GM19452 (cell line): Measurements from ENCODE around the gene MRPL34.
A peak's percentile ranks its signal among the peaks of the same experiment; 100 is the strongest.
"Not testable (repeated sequence)": the region's sequence is repeated elsewhere in the genome, so short reads cannot be mapped to it uniquely, and the experiment has no call there.

ENCODE experiments used
- ATAC-seq: cut with Tn5 transposase; IDR thresholded peaks from one replicate; pipeline ENCODE4 v1.9.1; 2021; ENCODE audit not compliant: unreplicated experiment

The MRPL34 gene

GRCh38 chr19:17305517-17306284 lies at the start of gene MRPL34:
Gene MRPL34 (plus strand): TSS chr19:17305872. CDS start chr19:17305893, 21 bp downstream.
- ATAC-seq = peak; percentile 59

- ATAC-seq = no peak
Measured at GRCh38 chr19:17256130-17256529, 49.5 kb upstream of the MRPL34 start.

GRCh38 chr19:17259118-17259780 lies 46.4 kb upstream of the MRPL34 start:
- no peak for ATAC-seq

- ATAC-seq = no peak
Measured at GRCh38 chr19:17259934-17260333, 45.7 kb upstream of the MRPL34 start.

GRCh38 chr19:17260842-17261325 lies 44.8 kb upstream of the MRPL34 start:
- ATAC-seq = peak; percentile 66

GRCh38 chr19:17262557-17262956 lies 43.1 kb upstream of the MRPL34 start:
- ATAC-seq = no peak

- no peak for ATAC-seq
Measured at GRCh38 chr19:17263712-17264640, 41.7 kb upstream of the MRPL34 start.

GRCh38 chr19:17264641-17264979 lies 41.1 kb upstream of the MRPL34 start, which contains the start of gene USHBP1:
Gene USHBP1 (minus strand): TSS chr19:17264745. CDS start chr19:17264299, 446 bp downstream.
- no peak for ATAC-seq

- no peak for ATAC-seq
Measured at GRCh38 chr19:17266026-17266425, 39.6 kb upstream of the MRPL34 start.

- peak; percentile 11 for ATAC-seq
Measured at GRCh38 chr19:17266589-17266974, 39.1 kb upstream of the MRPL34 start.

- ATAC-seq = peak; percentile 84
Measured at GRCh38 chr19:17266975-17267788, 38.5 kb upstream of the MRPL34 start, which contains the start of gene BABAM1. Gene BABAM1 (plus strand): TSS chr19:17267443. CDS start chr19:17268807, 1,364 bp downstream.

- ATAC-seq = no peak
Measured at GRCh38 chr19:17268754-17269153, 36.9 kb upstream of the MRPL34 start.

- ATAC-seq = not testable (repeated sequence)
Measured at GRCh38 chr19:17274892-17275291, 30.8 kb upstream of the MRPL34 start.

- no peak for ATAC-seq
Measured at GRCh38 chr19:17275441-17276175, 30.1 kb upstream of the MRPL34 start.

- no peak for ATAC-seq
Measured at GRCh38 chr19:17279436-17279835, 26.2 kb upstream of the MRPL34 start.

- ATAC-seq = no peak
Measured at GRCh38 chr19:17281391-17282304, 24.0 kb upstream of the MRPL34 start, which contains the start of gene ANKLE1. Gene ANKLE1 (plus strand): TSS chr19:17281901. CDS start chr19:17281921, 20 bp downstream.

- ATAC-seq = no peak
Measured at GRCh38 chr19:17282488-17283125, 23.1 kb upstream of the MRPL34 start.

- no peak for ATAC-seq
Measured at GRCh38 chr19:17283504-17283996, 22.1 kb upstream of the MRPL34 start.
